ENCODE measurements around the gene SYMPK. TPM values are rescaled to one million over a fixed set of nuclear protein-coding genes. Genes with fewer than 3 reads are reported as not detected.

Gene SYMPK
- total and polyA plus RNA-seq, 10 donors: 56.3 to 148 (median 75.9) TPM

DNA sequence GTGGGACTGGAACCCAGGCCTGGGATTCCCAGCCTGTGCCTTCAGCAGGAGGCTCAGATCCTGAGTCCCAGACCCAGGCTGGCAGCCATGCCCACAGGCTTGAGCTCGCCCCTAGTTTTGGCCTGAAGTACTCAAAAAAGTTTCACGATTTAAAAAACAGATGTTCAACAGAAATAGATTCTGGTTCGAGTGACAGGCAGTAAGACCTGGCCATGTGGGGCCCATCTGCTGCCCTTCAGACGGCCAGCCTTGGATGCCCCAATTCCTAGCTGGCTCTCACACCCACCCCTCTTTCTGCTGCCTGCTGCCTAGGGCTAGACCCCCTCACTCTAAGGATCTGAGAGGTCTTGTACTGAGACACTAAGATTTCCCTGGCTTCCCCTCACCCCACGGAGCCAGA, 77.8 kb downstream of the SYMPK start:
- Histone ChIP-seq H3K27me3 (replicated peaks in 1 of 7) (peaks cover 0 to 96% (median 0%) of the 10 kb centered on the region in 7 donors), H3K27ac (peak overlapping the region in 2 of 8 donors; percentile 58 to 69), H3K4me3 (no peak overlapping the region), H3K9me3 (no peaks in the 10 kb centered on the region), H3K4me1 (peaks cover 0 to 56% (median 36%) of the 10 kb centered on the region in 6 donors), H3K36me3 (peaks cover 0 to 64% (median 46%) of the 10 kb centered on the region in 6 donors)
- intact Hi-C loops (cut with DNase I; ENCODE audit: low total_unique reads): no loop called here
- WGBS, 5 donors: 75 to 90% (median 82%) methylated on average over 5 of the region's 5 CpGs
- no peak for TF ChIP-seq POLR2A (IDR thresholded peaks at IDR 0.05)
- TF ChIP-seq CTCF (IDR thresholded peaks at IDR 0.05 in 8 of 11, conservative IDR thresholded peaks at IDR 0.05 in 3 of 11): no peak
- TF ChIP-seq POLR2AphosphoS5 (IDR thresholded peaks at IDR 0.05): no peak
- no peak for DNase-seq

GRCh38 chr19:45784096-45784495, 78.9 kb downstream of the SYMPK start:
- Histone ChIP-seq H3K27me3 (replicated peaks in 1 of 7) (peaks cover 0 to 97% (median 0%) of the 10 kb centered on the region in 7 donors), H3K4me1 (peaks cover 8 to 59% (median 46%) of the 10 kb centered on the region in 6 donors), H3K4me3 (no peak overlapping the region), H3K9me3 (no peaks in the 10 kb centered on the region), H3K27ac (peak overlapping the region in 6 of 8 donors; percentile 27 to 71 (median 64)), H3K36me3 (peaks cover 0 to 54% (median 36%) of the 10 kb centered on the region in 6 donors)
- 75 to 93% (median 78%) methylated on average over 3 to 4 of the region's 4 CpGs for WGBS, 5 donors
- no peak for DNase-seq
- no peak for TF ChIP-seq POLR2AphosphoS5 (IDR thresholded peaks at IDR 0.05)
- intact Hi-C loops (cut with DNase I; ENCODE audit: low total_unique reads): no loop called here

GRCh38 chr19:45782820-45783785, 79.8 kb downstream of the SYMPK start:
- Histone ChIP-seq H3K36me3 (peaks cover 0 to 44% (median 28%) of the 10 kb centered on the region in 6 donors), H3K9me3 (no peaks in the 10 kb centered on the region), H3K4me3 (no peak overlapping the region), H3K27ac (peak overlapping the region; percentile 27 to 71 (median 58)), H3K27me3 (replicated peaks in 1 of 7) (peaks cover 0 to 97% (median 0%) of the 10 kb centered on the region in 7 donors), H3K4me1 (peaks cover 10 to 69% (median 52%) of the 10 kb centered on the region in 6 donors)
- intact Hi-C loops (cut with DNase I; ENCODE audit: low total_unique reads): no loop called here
- 69 to 88% (median 79%) methylated on average over 26 of the region's 26 CpGs for WGBS, 5 donors
- TF ChIP-seq POLR2AphosphoS5 (IDR thresholded peaks at IDR 0.05): peak in 2 of 3 donors; percentile 11 to 22
- TF ChIP-seq CTCF (IDR thresholded peaks at IDR 0.05 in 8 of 11, conservative IDR thresholded peaks at IDR 0.05 in 3 of 11): no peak
- no peak for DNase-seq

- no peak for DNase-seq
- WGBS, 5 donors: 36 to 62% (median 59%) methylated on average over 6 to 18 of the region's 18 CpGs
- peak within 1 kb of the TSS; percentile 19 to 71 (median 58) for H3K27ac ChIP-seq
- H3K27me3 ChIP-seq (replicated peaks in 1 of 7): peaks cover 0 to 97% (median 0%) of the 10 kb centered on the region in 7 donors
- H3K4me1 ChIP-seq: peaks cover 10 to 69% (median 52%) of the 10 kb centered on the region in 6 donors
- TF ChIP-seq POLR2A (IDR thresholded peaks at IDR 0.05) (no peak), POLR2AphosphoS5 (IDR thresholded peaks at IDR 0.05) (peak in 2 of 3 donors; percentile 29 to 41), CTCF (IDR thresholded peaks at IDR 0.05 in 8 of 11, conservative IDR thresholded peaks at IDR 0.05 in 3 of 11) (no peak)
- no peaks in the 10 kb centered on the region for H3K9me3 ChIP-seq
- H3K4me3 ChIP-seq: peak within 1 kb of the TSS in 7 of 8 donors; percentile 13 to 54 (median 29)
- peaks cover 0 to 44% (median 31%) of the 10 kb centered on the region in 6 donors for H3K36me3 ChIP-seq
- intact Hi-C loops (cut with DNase I; ENCODE audit: low total_unique reads): no loop called here
Observed at GRCh38 chr19:45782162-45782691, 80.7 kb downstream of the SYMPK start, which contains the start of gene DMPK. Gene DMPK, minus strand, starts transcription at chr19:45782490. Its CDS starts 138 bp downstream, at chr19:45782352.

Data from spleen (tissue), 11 donors.